ENCODE measurements around the gene KIF1A. TPM values are rescaled to one million over a fixed set of nuclear protein-coding genes. Genes with fewer than 3 reads are reported as not detected.
"Not testable (repeated sequence)": the region's sequence is repeated elsewhere in the genome, so short reads cannot be mapped to it uniquely, and the experiment has no call there.

Gene KIF1A
- total RNA-seq, 1 donor = not detected

DNA sequence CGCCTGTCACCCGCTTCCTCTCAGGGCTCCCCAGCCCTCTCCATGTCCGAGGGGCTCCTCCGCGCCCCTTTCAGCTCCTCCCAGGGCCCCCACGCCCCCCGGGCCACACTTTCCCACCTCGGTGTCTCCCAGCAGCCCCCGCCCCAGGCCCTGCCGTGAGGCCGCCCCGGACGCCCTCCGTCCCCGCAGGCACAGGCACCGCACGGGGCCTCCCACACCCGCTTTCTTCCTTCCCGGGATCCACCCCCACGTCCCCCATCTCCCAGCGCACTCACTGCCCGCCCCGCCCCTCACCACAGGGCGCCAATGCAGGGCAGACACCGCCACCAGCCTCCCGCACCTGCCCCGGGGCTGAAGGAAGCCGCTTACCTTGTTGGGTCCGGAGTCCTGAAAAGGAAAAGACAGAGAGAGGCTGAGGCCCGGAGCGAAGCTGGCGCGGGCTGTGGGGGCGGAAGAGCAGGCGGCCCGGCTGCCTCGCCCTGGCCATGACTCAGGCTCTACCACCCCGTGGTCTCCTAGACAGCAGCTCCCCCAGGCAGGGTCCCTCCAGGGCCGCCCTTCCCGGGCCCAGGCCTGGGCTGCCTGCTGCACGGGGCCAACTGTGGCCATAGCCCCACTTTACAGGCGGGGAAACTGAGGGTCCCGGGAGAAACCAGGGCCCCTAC lies 37.7 kb downstream of the KIF1A start:
- no peaks in the 10 kb centered on the region for H3K27me3 ChIP-seq (ENCODE audit: insufficient read depth, low read length)
- no peaks in the 10 kb centered on the region for H3K9me3 ChIP-seq (ENCODE audit: low read depth, low read length)
- H3K4me3 ChIP-seq (ENCODE audit: low read length) = no peak overlapping the region
- H3K4me1 ChIP-seq (ENCODE audit: insufficient read depth, low read length) = no peaks in the 10 kb centered on the region

DNA sequence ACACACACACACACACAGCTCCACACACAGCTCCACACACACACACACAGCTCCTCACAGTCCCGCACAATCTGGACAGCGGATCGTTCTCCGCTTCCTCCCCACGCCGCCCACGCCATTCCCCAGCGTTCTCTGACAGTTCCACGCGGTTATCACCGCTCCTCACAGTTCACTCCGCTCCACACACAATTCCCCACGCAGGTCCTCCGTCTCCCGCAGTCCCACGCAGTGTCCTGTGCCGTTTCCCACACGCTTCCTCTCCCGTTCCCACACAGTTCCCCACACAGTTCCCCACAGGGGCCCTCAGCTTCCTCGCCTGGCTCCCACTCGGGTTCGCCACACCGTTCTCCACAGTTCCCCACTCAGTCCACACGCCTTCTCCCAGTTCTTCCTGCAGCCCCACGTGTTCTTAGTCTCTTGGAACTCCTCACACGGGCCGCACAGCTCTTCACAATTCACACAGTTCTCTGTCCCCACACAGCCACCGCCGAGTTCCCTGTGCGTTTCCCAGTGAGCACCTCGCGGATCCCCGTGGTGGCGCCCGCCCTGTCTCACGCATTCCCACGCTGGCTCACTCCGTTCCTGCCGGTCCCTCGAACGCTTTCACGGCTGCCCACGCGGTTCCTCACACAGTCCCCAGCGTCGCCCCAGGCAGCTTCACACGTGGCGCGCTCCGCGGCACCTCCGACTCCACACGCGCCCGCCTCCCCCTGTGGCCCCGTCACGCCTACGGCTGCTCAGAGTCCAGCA lies 38.4 kb downstream of the KIF1A start:
- H3K27me3 ChIP-seq (ENCODE audit: insufficient read depth, low read length) = no peaks in the 10 kb centered on the region
- H3K4me1 ChIP-seq (ENCODE audit: insufficient read depth, low read length) = no peaks in the 10 kb centered on the region
- no peaks in the 10 kb centered on the region for H3K9me3 ChIP-seq (ENCODE audit: low read depth, low read length)
- no peak overlapping the region for H3K4me3 ChIP-seq (ENCODE audit: low read length)

DNA sequence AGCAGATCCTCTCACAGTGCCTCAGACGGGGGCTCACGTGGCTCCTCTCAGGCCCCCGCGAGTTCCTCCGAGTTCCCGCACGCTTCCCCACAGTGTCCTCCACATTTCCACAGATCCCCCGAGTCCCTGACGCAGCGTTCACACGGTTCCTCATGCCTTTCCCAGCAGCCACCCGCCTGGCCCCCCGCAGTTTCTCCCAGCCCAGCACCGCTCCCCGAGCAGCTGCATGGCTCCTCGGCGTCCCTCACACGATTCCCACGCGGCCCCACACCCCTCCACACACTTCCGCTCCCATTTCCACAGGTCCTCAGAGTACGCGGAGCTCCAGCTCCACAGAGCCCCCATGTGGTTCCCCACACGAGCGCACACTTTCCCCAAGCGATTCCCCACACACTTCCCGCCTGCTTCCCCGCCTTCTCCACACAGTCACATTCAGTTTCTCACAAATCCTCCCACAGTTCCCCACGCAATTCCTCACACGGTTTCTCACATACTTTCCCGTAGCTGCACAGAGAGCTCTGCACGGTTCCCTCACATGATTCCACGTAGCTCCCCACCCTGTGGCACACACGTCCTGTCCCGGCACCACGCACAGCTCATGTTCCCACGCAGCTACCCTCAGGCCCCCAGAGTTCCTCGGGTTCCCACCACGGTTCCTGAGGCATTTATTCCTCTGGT lies 39.9 kb downstream of the KIF1A start:
- no peaks in the 10 kb centered on the region for H3K27me3 ChIP-seq (ENCODE audit: insufficient read depth, low read length)
- H3K4me3 ChIP-seq (ENCODE audit: low read length) = no peak overlapping the region
- H3K9me3 ChIP-seq (ENCODE audit: low read depth, low read length) = no peaks in the 10 kb centered on the region

DNA sequence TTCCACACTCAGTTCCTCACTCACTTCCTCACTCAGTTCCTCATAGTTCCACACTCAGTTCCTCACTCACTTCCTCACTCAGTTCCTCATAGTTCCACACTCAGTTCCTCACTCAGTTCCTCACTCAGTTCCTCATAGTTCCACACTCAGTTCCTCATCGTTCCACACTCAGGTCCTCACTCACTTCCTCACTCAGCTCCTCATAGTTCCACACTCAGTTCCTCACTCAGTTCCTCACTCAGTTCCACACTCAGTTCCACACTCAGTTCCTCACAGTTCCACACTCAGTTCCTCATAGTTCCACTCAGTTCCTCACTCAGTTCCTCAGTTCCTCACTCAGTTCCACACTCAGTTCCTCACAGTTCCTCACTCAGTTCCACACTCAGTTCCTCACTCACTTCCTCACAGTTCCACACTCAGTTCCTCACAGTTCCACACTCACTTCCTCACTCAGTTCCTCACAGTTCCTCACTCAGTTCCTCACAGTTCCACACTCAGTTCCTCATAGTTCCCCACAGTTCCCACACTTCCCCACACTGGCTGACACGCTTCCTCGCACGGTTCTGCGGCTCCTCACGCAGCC lies 40.7 kb downstream of the KIF1A start:
- H3K9me3 ChIP-seq (ENCODE audit: low read depth, low read length); H3K4me1 ChIP-seq (ENCODE audit: insufficient read depth, low read length); H3K4me3 ChIP-seq (ENCODE audit: low read length); H3K27me3 ChIP-seq (ENCODE audit: insufficient read depth, low read length): not testable (repeated sequence)

More for the DNA sequence above, 39.9 kb downstream of the KIF1A start:
- H3K4me1 ChIP-seq (ENCODE audit: insufficient read depth, low read length) = no peaks in the 10 kb centered on the region

DNA sequence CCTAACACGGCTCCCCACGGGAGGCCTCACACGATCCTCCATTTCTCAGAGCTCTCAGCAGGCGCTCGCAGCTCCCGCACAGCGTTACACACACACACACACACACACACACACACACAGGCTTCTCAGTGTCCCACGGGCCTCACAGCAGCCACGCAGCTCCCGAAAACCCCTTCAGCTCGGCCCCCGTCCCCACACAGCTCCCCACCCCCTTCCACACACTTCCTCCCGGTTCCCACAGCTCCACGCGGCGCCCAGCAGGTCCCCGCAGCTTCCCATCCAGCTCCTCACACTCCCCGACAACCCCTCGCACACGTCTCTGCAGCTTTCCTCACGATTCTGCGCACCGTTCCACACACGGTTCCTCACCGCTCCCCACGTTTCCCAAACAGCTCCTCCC lies 41.6 kb downstream of the KIF1A start:
- no peaks in the 10 kb centered on the region for H3K27me3 ChIP-seq (ENCODE audit: insufficient read depth, low read length)
- no peaks in the 10 kb centered on the region for H3K4me1 ChIP-seq (ENCODE audit: insufficient read depth, low read length)
- no peaks in the 10 kb centered on the region for H3K9me3 ChIP-seq (ENCODE audit: low read depth, low read length)
- no peak overlapping the region for H3K4me3 ChIP-seq (ENCODE audit: low read length)

DNA sequence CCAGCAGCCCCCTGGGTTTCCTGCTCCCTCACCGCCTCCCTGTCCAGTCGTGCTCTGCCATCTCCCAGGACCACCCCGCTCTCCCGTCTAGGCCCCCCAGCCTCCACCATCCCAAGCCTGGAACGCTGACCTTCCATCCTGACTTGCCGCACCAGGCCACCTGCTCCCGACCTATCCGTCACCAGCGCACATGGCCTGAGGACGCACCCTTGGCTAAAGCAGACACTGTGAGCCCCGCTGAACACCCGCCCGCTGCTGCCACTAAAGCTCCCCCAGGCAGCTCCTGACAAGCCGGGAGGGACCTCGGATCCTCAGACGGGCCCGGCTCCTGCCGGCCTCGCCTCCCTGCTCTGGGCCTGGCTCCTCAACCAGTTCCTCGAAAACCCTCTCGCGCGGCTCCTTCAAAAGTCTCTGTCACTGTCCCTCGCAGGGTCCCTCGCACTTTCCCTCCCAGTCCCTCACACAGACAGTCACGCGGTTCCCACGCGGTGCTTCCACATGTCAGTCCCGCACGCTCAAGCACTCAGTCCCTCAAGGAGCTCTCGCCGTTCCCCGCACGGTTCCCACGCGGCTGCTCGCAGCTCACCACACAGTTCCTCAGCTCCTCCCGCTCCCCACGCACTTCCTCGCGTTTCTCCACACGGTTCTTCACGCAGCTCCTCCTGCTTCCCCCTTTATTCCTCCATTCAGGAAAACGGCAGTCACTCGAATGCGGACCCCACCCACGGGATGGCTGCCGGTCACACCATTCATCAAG lies 42.4 kb downstream of the KIF1A start:
- H3K4me1 ChIP-seq (ENCODE audit: insufficient read depth, low read length) = no peaks in the 10 kb centered on the region
- no peaks in the 10 kb centered on the region for H3K9me3 ChIP-seq (ENCODE audit: low read depth, low read length)
- H3K27me3 ChIP-seq (ENCODE audit: insufficient read depth, low read length) = no peaks in the 10 kb centered on the region
- no peak overlapping the region for H3K4me3 ChIP-seq (ENCODE audit: low read length)

DNA sequence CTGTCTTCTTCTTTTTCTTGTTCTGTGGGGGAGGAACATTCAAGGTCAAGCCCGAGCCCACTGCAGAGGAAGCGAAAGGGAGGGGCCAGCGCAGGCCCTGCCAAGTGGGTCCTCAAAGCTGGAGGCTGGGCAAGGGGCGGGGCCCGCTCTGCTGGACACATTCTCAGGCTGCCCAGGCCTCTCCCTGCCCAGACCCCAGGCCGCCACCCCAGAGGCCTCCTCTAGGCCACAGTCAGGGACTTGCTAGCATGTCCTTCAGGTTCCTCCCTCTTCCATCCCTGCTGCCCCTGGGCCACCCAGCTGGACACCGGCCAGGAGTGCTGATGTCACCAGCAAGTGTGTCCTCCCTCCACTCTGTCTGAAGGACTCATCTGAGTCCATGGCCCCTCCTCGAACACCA lies 44.1 kb downstream of the KIF1A start:
- Histone ChIP-seq H3K4me3 (ENCODE audit: low read length) (no peak overlapping the region), H3K27me3 (ENCODE audit: insufficient read depth, low read length) (no peaks in the 10 kb centered on the region), H3K9me3 (ENCODE audit: low read depth, low read length) (no peaks in the 10 kb centered on the region), H3K4me1 (ENCODE audit: insufficient read depth, low read length) (no peaks in the 10 kb centered on the region)

DNA sequence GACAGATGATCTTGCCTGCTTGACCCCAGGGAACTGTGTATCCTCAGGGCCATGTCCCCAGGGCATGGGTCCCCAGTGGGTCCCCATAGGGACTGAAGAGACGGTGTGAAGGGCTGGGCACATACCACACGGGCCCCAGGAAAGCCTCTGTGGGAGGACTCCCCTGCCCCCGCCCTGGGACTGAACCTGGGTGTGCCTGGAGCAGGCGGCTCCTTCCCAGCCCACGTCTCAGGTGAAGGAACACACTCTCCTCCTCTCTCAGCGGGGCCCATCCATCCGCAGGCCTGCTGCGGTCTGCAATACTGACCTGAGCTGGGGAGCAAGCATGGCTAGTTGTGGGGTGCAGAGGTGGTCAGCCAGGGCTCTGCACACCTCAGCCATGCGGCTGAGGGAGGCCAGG lies 45.2 kb downstream of the KIF1A start:
- no peaks in the 10 kb centered on the region for H3K4me1 ChIP-seq (ENCODE audit: insufficient read depth, low read length)
- no peak overlapping the region for H3K4me3 ChIP-seq (ENCODE audit: low read length)
- no peaks in the 10 kb centered on the region for H3K27me3 ChIP-seq (ENCODE audit: insufficient read depth, low read length)
- no peaks in the 10 kb centered on the region for H3K9me3 ChIP-seq (ENCODE audit: low read depth, low read length)

DNA sequence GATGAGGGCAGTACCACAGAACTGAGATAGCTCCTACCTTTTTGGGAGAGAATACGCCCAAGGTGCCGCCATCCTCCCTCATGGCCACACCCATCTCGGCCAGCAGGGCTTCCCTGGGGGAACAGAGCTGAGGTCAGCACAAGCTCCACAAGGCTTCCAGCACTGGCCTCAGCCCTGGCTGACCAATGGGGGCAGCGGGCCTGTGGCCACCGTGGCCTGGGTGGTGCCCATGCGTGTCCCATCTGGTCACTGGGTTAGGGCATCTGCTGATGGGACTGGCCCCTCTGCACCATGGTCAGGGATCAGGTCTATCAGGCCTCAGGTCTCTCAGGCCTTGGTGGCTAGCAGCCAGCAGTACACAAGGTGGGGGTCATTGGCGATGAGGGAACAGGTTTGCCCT lies 50.9 kb downstream of the KIF1A start:
- Histone ChIP-seq H3K4me3 (ENCODE audit: low read length) (no peak overlapping the region), H3K9me3 (ENCODE audit: low read depth, low read length) (no peaks in the 10 kb centered on the region), H3K27me3 (ENCODE audit: insufficient read depth, low read length) (no peaks in the 10 kb centered on the region), H3K4me1 (ENCODE audit: insufficient read depth, low read length) (no peaks in the 10 kb centered on the region)

DNA sequence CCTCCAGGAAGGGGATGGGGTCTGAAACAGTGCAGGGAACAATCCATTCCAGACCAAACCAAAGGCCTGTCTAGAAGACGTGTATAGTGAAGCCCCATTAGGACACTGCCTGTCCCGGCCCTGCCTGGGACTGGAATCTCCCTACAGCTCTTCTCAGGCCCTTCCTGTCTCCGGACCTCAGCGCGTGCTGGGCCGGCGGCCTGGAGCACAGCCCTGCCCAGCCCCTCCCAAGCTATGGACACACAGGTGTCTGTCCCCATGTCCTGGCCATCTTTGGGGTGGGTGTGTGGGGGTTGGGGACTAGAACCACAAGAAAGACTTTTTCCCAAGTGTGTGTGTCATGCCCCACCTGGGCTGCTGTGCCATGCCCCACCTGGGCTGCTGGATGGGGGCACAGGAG lies 51.8 kb downstream of the KIF1A start:
- no peaks in the 10 kb centered on the region for H3K4me1 ChIP-seq (ENCODE audit: insufficient read depth, low read length)
- H3K4me3 ChIP-seq (ENCODE audit: low read length) = no peak overlapping the region
- no peaks in the 10 kb centered on the region for H3K9me3 ChIP-seq (ENCODE audit: low read depth, low read length)
- H3K27me3 ChIP-seq (ENCODE audit: insufficient read depth, low read length) = no peaks in the 10 kb centered on the region

DNA sequence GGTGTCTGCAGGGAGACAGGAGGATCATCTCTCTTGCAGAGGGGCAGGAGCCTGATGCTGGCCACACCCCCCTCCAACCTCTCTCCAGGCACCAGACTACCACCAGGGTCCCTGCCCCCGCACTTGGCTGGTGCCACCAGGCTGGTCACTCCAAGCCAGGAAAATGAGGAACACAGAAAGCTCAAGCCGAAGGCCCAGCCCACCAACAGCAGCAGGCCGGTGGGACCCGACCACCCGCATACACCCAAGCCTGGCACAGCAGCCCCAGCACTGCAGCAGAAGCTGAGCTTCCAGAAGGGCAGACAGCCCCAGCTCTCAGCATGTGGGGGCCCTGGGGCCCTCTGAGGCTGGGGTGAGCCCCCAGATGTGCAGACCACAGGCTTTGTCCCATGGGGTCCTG lies 52.7 kb downstream of the KIF1A start:
- Histone ChIP-seq H3K9me3 (ENCODE audit: low read depth, low read length) (no peaks in the 10 kb centered on the region), H3K27me3 (ENCODE audit: insufficient read depth, low read length) (no peaks in the 10 kb centered on the region), H3K4me1 (ENCODE audit: insufficient read depth, low read length) (no peaks in the 10 kb centered on the region), H3K4me3 (ENCODE audit: low read length) (no peak overlapping the region)

DNA sequence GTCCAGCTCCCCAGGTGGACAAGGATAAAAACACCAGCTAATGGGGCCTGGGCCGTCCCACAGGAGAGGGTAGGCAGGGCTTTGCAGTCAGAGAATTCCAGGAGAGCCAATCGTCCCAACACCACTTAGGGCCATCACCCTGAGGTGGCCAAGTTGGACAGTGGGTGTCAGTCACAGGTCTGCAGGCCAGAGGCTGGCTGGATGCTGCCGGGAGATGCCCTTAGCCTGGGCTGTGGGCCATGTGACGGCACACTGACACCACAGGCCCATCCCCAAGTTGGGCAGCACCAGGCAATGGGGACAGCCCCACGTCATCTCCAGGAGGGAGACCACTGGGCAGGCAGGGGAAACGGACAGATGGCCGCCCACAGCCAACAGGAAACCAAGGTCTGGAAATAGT lies 53.9 kb downstream of the KIF1A start:
- Histone ChIP-seq H3K4me3 (ENCODE audit: low read length) (no peak overlapping the region), H3K4me1 (ENCODE audit: insufficient read depth, low read length) (no peaks in the 10 kb centered on the region), H3K9me3 (ENCODE audit: low read depth, low read length) (no peaks in the 10 kb centered on the region), H3K27me3 (ENCODE audit: insufficient read depth, low read length) (no peaks in the 10 kb centered on the region)

DNA sequence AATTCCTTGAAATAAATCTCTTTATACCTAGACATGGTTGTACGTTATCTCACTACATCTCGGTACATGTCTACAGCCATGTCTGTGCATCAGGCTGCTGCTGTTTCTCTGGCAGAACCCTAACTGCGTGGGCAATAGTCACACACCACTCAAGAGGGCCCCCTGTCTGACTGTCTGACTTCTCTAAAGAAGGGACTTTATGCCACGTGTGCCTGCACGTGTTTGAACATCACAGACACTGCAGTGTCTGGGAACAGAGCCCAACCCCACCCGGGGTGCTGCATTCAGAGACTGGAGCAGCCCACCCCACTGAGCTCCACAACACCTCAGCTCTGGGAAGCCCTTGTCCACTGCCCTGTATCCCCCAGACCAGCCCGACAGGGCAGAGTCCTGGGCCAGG lies 55.0 kb downstream of the KIF1A start:
- Histone ChIP-seq H3K4me3 (ENCODE audit: low read length) (no peak overlapping the region), H3K4me1 (ENCODE audit: insufficient read depth, low read length) (no peaks in the 10 kb centered on the region), H3K9me3 (ENCODE audit: low read depth, low read length) (no peaks in the 10 kb centered on the region), H3K27me3 (ENCODE audit: insufficient read depth, low read length) (no peaks in the 10 kb centered on the region)

DNA sequence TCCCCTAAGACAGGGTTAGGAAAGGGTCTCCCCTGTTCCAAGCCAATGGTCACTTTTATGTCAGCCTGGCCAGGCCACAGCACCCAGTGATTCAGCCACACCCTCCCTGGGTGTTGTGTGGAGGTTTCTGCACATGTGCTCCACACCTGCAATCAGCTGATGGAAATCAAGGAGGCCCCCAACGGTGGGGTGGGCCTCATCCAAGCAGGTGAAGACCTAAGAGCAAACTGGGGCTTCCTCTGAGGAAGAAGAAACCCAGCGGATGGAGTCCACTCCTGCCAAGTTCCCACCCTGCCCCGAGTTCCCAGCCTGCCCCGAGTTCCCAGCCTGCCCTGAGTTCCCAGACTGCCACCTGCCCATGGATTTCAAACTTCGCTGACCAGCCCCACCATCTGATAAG lies 55.4 kb downstream of the KIF1A start:
- no peaks in the 10 kb centered on the region for H3K4me1 ChIP-seq (ENCODE audit: insufficient read depth, low read length)
- H3K9me3 ChIP-seq (ENCODE audit: low read depth, low read length) = no peaks in the 10 kb centered on the region
- H3K27me3 ChIP-seq (ENCODE audit: insufficient read depth, low read length) = no peaks in the 10 kb centered on the region
- H3K4me3 ChIP-seq (ENCODE audit: low read length) = no peak overlapping the region

DNA sequence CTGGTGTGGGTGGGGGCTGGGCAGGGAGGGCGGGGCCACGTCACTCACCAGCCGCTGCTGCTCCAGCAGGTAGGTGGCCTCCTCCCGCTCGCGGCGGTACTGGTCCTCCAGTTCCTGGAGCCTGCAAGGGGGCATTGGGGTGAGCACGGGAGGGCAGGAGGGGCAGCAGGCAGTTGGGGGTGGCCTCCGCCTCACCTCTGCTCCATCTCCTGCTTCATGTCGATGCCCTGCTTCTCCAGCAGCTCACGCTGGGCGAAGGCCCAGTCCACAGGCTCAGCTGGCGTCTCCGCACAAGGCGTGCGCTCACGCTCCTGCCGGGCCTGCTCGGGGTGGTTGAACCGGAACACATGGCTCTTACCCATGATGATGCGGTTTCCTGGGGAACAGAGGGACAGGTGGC lies 57.0 kb downstream of the KIF1A start:
- Histone ChIP-seq H3K27me3 (ENCODE audit: insufficient read depth, low read length) (no peaks in the 10 kb centered on the region), H3K4me3 (ENCODE audit: low read length) (no peak overlapping the region), H3K9me3 (ENCODE audit: low read depth, low read length) (no peaks in the 10 kb centered on the region), H3K4me1 (ENCODE audit: insufficient read depth, low read length) (no peaks in the 10 kb centered on the region)
